Measurements from ENCODE around the gene TFAP2B.

DNA sequence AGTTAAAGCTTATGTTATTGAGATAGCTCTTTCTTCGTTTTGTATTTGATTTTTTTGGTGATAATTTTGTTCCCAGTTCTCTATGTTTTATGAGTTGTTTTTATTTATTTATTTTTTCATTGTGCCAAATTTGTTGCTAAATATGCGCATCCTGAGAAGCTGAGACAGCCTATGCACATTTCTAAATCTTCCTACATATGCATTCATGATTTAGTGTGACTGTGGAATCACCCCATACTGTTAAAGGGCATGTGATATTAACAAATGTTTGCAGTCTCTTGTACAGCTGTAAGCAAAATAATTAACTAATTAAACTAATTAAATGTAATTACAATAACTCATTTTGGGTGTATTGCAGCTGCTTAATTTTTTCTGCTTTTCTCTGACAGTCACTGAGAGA, 10.4 kb downstream of the TFAP2B start:
- TF ChIP-seq, protein P1, sequence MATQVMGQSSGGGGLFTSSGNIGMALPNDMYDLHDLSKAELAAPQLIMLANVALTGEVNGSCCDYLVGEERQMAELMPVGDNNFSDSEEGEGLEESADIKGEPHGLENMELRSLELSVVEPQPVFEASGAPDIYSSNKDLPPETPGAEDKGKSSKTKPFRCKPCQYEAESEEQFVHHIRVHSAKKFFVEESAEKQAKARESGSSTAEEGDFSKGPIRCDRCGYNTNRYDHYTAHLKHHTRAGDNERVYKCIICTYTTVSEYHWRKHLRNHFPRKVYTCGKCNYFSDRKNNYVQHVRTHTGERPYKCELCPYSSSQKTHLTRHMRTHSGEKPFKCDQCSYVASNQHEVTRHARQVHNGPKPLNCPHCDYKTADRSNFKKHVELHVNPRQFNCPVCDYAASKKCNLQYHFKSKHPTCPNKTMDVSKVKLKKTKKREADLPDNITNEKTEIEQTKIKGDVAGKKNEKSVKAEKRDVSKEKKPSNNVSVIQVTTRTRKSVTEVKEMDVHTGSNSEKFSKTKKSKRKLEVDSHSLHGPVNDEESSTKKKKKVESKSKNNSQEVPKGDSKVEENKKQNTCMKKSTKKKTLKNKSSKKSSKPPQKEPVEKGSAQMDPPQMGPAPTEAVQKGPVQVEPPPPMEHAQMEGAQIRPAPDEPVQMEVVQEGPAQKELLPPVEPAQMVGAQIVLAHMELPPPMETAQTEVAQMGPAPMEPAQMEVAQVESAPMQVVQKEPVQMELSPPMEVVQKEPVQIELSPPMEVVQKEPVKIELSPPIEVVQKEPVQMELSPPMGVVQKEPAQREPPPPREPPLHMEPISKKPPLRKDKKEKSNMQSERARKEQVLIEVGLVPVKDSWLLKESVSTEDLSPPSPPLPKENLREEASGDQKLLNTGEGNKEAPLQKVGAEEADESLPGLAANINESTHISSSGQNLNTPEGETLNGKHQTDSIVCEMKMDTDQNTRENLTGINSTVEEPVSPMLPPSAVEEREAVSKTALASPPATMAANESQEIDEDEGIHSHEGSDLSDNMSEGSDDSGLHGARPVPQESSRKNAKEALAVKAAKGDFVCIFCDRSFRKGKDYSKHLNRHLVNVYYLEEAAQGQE (IDR thresholded peaks at IDR 0.05; ENCODE audit: borderline replicate concordance) = no peak
- TF ChIP-seq RAD21 (conservative IDR thresholded peaks at IDR 0.05) (no peak), CTCF (IDR thresholded peaks at IDR 0.05; ENCODE audit: poor library complexity, severe bottlenecking) (no peak)

All from neural cell (in vitro differentiated cells).